SU-DHL-6 (cell line): ENCODE data around the gene CEP164.
A peak's percentile ranks its signal among the peaks of the same experiment; 100 is the strongest.

Experiments used
- H2AFZ ChIP-seq: fragments of 200-600 bp; sonication (generic); 2 replicates; pipeline ENCODE4 v1.6.1; 2014; ENCODE audit warnings: low read depth, mild to moderate bottlenecking, moderate library complexity, mixed read lengths, antibody characterized with exemption, low read length; ENCODE audit not compliant: severe bottlenecking
- H3F3A ChIP-seq: fragments of 200-600 bp; shearing (Covaris generic); 2 replicates; pipeline ENCODE4 v1.6.0; 2016; ENCODE audit warnings: antibody characterized with exemption, mild to moderate bottlenecking; ENCODE audit not compliant: insufficient read depth
- H3K27ac ChIP-seq: fragments of 200-600 bp; sonication (generic); 2 replicates; pipeline ENCODE4 v1.5.1; 2016; ENCODE audit warnings: low read depth, mild to moderate bottlenecking, low read length, moderate library complexity, mixed read lengths
- H3K27me3 ChIP-seq: fragments of 200-600 bp; sonication (generic), shearing (Covaris generic); 2 replicates; pipeline ENCODE4 v1.6.0; 2014; ENCODE audit warnings: mild to moderate bottlenecking, low read length
- H3K36me3 ChIP-seq: fragments of 200-600 bp; sonication (generic); 2 replicates; pipeline ENCODE4 v1.6.1; 2014; ENCODE audit warnings: mild to moderate bottlenecking, low read length, mixed read lengths
- H3K4me2 ChIP-seq: fragments of 300-600, 200-600 bp; shearing (Covaris generic), sonication (generic); 2 replicates; pipeline ENCODE4 v1.6.0; 2014; ENCODE audit warnings: low read length, low read depth, mild to moderate bottlenecking; ENCODE audit not compliant: poor library complexity, severe bottlenecking
- H3K4me3 ChIP-seq: fragments of 200-600 bp; sonication (generic); 2 replicates; pipeline ENCODE4 v1.5.1; 2014; ENCODE audit warnings: antibody characterized with exemption, low read length, mild to moderate bottlenecking, mixed read lengths; ENCODE audit not compliant: insufficient read depth, poor library complexity, severe bottlenecking
- H3K79me2 ChIP-seq: fragments of 200-600 bp; sonication (generic); 2 replicates; pipeline ENCODE4 v1.6.1; 2014; ENCODE audit warnings: mild to moderate bottlenecking, low read length, moderate library complexity; ENCODE audit not compliant: insufficient read depth
- H3K9ac ChIP-seq: fragments of 200-600 bp; sonication (generic); 2 replicates; pipeline ENCODE4 v1.7.0; 2014; ENCODE audit warnings: mild to moderate bottlenecking, low read length
- H3K9me2 ChIP-seq: fragments of 200-600 bp; sonication (generic); replicated peaks from 2 replicates; pipeline ENCODE4 v1.6.1; 2014; ENCODE audit warnings: low read length; ENCODE audit not compliant: insufficient read depth
- H3K9me3 ChIP-seq: fragments of 200-600 bp; sonication (generic); 2 replicates; pipeline ENCODE4 v1.6.1; 2014; ENCODE audit warnings: low read length, mixed read lengths; ENCODE audit not compliant: insufficient read depth
- H4K20me1 ChIP-seq: fragments of 200-600 bp; sonication (generic); 2 replicates; pipeline ENCODE4 v1.6.1; 2014; ENCODE audit warnings: low read depth, mild to moderate bottlenecking, antibody characterized with exemption, low read length, moderate library complexity, mixed read lengths
- CTCF ChIP-seq: fragments of 200-600 bp; sonication (generic); IDR thresholded peaks from one replicate; pipeline ENCODE4 v1.5.1; 2017; ENCODE audit warnings: antibody characterized with exemption, mild to moderate bottlenecking, low read length, moderate library complexity; ENCODE audit not compliant: insufficient read depth, poor library complexity, severe bottlenecking
- EZH2phosphoT487 ChIP-seq: fragments of 200-600 bp; sonication (generic), shearing (Covaris generic); conservative IDR thresholded peaks from 2 replicates; pipeline ENCODE4 v1.6.1; 2018; ENCODE audit warnings: mild to moderate bottlenecking, antibody characterized with exemption, low read length, moderate library complexity, mixed read lengths

Gene CEP164

DNA sequence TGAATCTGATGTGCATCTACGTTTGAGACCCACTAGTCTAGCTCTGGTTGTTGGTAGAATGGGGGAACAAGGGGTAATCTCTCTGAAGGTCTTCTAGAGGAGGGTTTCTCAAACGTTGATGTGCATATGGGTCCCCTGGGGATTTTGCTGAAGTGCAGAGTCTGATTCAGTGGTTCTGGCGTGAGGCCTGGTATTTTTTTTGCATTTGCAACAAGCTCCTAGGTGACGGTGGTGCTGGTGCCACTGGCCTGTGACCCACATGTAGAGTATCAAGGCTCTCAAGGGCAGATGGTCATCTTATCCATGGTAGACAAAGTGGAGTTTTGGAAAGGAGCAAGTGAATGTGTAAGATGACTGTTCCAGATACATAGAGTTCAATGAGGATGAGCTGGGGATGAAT is 97.1 kb downstream of the CEP164 start:
- TF ChIP-seq EZH2phosphoT487 (no peak), CTCF (no peak)
- Histone ChIP-seq H2AFZ (no peak overlapping the region), H3K9me2 (no peaks in the 10 kb centered on the region), H3F3A (no peaks in the 10 kb centered on the region), H3K36me3 (no peaks in the 10 kb centered on the region), H3K4me3 (no peak overlapping the region), H3K79me2 (no peaks in the 10 kb centered on the region), H3K27me3 (no peaks in the 10 kb centered on the region), H3K9ac (no peak overlapping the region), H3K4me2 (no peak overlapping the region), H4K20me1 (no peaks in the 10 kb centered on the region), H3K27ac (no peak overlapping the region), H3K9me3 (no peaks in the 10 kb centered on the region)

DNA sequence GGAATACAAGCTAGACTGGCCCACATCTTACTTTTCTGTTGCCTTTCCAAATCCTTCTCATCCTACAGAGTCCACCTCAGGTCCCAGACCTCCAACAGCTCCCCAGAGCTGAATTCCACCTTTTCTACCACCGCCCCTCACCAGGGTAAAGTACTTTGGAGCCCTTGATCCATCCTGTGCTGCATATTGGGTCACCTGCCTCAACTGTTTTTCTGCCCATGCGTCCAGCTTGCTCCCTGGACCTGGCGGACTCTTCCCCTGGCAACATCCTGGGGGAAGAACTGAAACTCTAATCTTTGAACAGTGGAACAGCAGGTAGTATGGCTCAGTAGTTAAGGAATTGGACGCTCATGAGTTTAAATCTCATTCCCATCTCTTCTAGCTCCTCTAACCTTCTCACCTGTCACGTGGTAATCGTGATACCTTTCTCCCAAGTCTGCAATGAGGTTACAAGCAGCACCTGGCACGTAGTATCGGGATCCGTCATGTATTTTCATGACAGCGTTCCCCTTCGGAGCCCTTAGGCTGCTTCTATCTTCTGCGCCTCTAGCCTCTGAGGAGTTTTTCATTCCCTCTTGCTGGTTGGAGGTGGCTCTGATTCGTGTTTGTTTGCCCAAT is 98.1 kb downstream of the CEP164 start:
- Histone ChIP-seq H3K9me2 (no peaks in the 10 kb centered on the region), H3K9me3 (no peaks in the 10 kb centered on the region), H3K9ac (no peak overlapping the region), H3K36me3 (no peaks in the 10 kb centered on the region), H3K27me3 (no peaks in the 10 kb centered on the region), H4K20me1 (no peaks in the 10 kb centered on the region), H3F3A (no peaks in the 10 kb centered on the region), H3K79me2 (no peaks in the 10 kb centered on the region), H2AFZ (no peak overlapping the region), H3K4me2 (no peak overlapping the region), H3K4me3 (no peak overlapping the region), H3K27ac (no peak overlapping the region)
- TF ChIP-seq EZH2phosphoT487: no peak
- TF ChIP-seq CTCF: no peak

DNA sequence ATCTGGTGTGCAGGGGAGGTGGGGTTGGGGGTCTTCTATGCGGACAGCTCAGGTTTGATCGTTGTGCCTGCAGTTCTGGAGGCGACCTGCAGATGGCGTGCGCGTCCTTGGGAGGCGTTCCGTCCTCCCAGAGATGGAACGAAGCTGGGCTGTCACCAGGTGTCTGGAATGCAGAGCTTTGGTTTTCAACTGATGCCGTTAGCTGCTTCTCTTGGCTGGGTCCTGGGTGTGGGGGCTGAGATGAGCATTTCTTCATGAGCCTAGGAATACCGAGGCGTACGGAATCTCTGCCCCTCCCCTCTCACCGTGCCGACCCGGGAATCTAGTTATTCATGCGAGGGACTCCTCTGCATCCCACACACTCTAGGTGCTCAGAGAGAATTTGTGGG is 98.6 kb downstream of the CEP164 start:
- no peak overlapping the region for H3K4me2 ChIP-seq
- no peaks in the 10 kb centered on the region for H3K79me2 ChIP-seq
- H3K4me3 ChIP-seq: no peak overlapping the region
- no peaks in the 10 kb centered on the region for H3K9me3 ChIP-seq
- H3K36me3 ChIP-seq: no peaks in the 10 kb centered on the region
- H3K27ac ChIP-seq: no peak overlapping the region
- no peaks in the 10 kb centered on the region for H3F3A ChIP-seq
- H4K20me1 ChIP-seq: no peaks in the 10 kb centered on the region
- H3K9me2 ChIP-seq: no peaks in the 10 kb centered on the region
- no peak overlapping the region for H3K9ac ChIP-seq
- TF ChIP-seq EZH2phosphoT487 (no peak), CTCF (peak; percentile 86)
- no peaks in the 10 kb centered on the region for H3K27me3 ChIP-seq
- no peak overlapping the region for H2AFZ ChIP-seq
